Retinal pigment epithelial cell (primary cell): ENCODE measurements around the gene LRP1.

Experiments
- DNase-seq: peaks from one replicate; pipeline ENCODE4 v3.0.0-alpha.2; 2010; ENCODE audit warnings: low read depth
- H3K4me3 ChIP-seq: 2 replicates; pipeline ENCODE4 v1.5.1; 2011; ENCODE audit warnings: mild to moderate bottlenecking, low read length, control low read depth, moderate library complexity
- TF ChIP-seq, protein P1 (sequence below): conservative IDR thresholded peaks from 2 replicates; pipeline ENCODE4 v1.5.1; 2011; ENCODE audit warnings: low read depth, low read length, control low read depth, inconsistent platforms

The LRP1 gene

GRCh38 chr12:57141249-57141648 is 13.0 kb downstream of the LRP1 start:
- DNase-seq: no peak
- no peak overlapping the region for H3K4me3 ChIP-seq
- TF ChIP-seq, protein P1, sequence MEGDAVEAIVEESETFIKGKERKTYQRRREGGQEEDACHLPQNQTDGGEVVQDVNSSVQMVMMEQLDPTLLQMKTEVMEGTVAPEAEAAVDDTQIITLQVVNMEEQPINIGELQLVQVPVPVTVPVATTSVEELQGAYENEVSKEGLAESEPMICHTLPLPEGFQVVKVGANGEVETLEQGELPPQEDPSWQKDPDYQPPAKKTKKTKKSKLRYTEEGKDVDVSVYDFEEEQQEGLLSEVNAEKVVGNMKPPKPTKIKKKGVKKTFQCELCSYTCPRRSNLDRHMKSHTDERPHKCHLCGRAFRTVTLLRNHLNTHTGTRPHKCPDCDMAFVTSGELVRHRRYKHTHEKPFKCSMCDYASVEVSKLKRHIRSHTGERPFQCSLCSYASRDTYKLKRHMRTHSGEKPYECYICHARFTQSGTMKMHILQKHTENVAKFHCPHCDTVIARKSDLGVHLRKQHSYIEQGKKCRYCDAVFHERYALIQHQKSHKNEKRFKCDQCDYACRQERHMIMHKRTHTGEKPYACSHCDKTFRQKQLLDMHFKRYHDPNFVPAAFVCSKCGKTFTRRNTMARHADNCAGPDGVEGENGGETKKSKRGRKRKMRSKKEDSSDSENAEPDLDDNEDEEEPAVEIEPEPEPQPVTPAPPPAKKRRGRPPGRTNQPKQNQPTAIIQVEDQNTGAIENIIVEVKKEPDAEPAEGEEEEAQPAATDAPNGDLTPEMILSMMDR: no peak

DNA sequence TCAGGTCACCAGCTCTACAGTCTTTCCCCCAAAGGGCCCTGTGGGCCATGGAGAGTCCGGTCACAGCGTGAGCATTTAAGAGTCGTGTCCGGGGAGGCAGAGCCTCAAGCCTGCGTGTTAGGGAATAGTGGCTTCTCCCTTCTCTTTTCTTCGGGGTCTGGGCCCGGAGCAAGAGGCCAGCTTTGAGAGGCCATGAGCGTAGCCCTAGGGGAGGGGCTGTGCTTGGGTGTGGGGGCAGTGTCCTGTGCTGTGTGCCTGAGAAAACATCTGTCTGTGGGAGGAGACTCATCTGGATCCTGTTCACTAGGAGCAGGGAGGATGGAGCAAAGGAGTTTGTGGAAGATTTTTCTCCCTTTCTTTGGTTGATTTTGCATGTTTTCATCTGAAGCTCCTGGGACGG is 13.8 kb downstream of the LRP1 start:
- DNase-seq: no peak
- TF ChIP-seq, protein P1: no peak
- no peak overlapping the region for H3K4me3 ChIP-seq

GRCh38 chr12:57142727-57143126 is 14.4 kb downstream of the LRP1 start:
- TF ChIP-seq, protein P1: no peak
- DNase-seq: no peak
- H3K4me3 ChIP-seq: no peak overlapping the region

GRCh38 chr12:57143454-57143853 is 15.2 kb downstream of the LRP1 start:
- H3K4me3 ChIP-seq: no peak overlapping the region
- no peak for DNase-seq
- TF ChIP-seq, protein P1: no peak

GRCh38 chr12:57145460-57146059 is 17.3 kb downstream of the LRP1 start:
- no peak for DNase-seq
- H3K4me3 ChIP-seq: no peak overlapping the region
- TF ChIP-seq, protein P1: no peak

- TF ChIP-seq, protein P1: no peak
- no peak overlapping the region for H3K4me3 ChIP-seq
- no peak for DNase-seq
Measured at GRCh38 chr12:57146092-57146491, 17.8 kb downstream of the LRP1 start.

DNA sequence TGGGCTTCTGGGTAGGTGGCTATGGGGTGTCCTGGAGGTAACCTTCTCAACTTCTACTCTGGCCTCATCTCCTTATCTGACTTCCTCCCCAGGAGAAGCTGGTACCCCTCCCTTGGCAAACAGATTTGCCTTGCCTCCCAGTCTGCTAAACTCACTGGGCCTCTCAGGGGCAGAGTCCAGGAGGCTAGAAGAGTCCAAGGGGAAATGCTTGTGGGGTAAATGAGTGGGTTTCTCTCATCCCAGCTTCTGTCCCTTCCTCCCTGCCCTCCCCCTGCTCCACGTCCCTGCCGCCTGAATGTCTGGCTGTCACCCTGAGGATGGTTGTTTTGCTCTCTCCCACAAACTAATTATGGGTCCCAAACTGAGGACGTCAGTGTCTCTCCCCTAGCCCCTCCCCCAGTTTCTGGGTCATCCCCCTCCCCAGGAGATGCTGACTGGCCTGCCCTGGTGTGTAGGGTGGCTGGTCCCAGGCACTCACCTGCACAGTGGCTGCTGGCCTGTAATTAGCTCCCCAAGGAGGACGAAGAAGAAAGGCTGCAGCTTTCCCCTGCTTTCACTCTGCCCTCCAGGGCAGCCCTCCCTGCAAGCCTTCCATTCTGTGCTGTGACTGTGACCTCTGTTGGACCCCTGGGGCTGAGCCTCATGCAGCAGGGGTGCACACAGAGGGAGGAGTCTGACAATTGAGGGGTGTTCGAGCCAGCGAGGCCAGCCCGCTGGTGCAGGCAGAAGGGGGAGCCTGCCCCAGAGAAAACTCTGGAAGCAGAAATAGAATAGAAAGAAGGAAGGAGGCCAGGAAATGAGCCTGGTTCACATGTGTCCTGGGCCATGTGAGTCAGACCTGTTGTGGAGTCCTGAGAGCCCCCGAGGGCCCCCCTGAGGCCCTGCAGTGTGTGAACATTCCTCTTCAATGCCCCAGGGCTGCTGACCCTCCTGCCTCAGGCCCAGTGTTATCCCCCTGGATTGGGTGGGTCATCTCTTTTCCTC is 19.0 kb downstream of the LRP1 start, which contains the start of gene LRP1-AS:
LRP1-AS (minus strand) TSS at position 659 of the 984 bp plus-strand sequence.
- TF ChIP-seq, protein P1: no peak
- H3K4me3 ChIP-seq: no peak within 1 kb of the TSS
- DNase-seq: no peak
